ENCODE measurements around the gene LRRC4C.

GRCh38 chr11:40686765-40687164 is 772.7 kb downstream of the LRRC4C start:
- TF ChIP-seq CTCF (IDR thresholded peaks at IDR 0.05; ENCODE audit: borderline replicate concordance, extremely low read depth, low read length, poor library complexity, severe bottlenecking) (no peak), EZH2 (IDR thresholded peaks at IDR 0.05; ENCODE audit: borderline replicate concordance, low read depth, low read length, severe bottlenecking) (no peak)
